ENCODE data around the gene NT5C.

NT5C gene

GRCh38 chr17:75096082-75096625 lies 35.4 kb downstream of the NT5C start:
- TF ChIP-seq POLR2AphosphoS5 (IDR thresholded peaks at IDR 0.05; ENCODE audit: borderline replicate concordance, low read depth, low read length) = no peak
- Histone ChIP-seq H3K4me3 (no peak overlapping the region), H3K9ac (ENCODE audit: insufficient read length) (no peak overlapping the region), H3K36me3 (ENCODE audit: insufficient read depth, low read length) (no peaks in the 10 kb centered on the region), H3K27ac (no peak overlapping the region), H3K9me3 (ENCODE audit: low read depth, low read length) (no peaks in the 10 kb centered on the region)
- DNase-seq (ENCODE audit: low read depth, low spot score) = no peak

GRCh38 chr17:75094871-75095399 lies 36.6 kb downstream of the NT5C start:
- TF ChIP-seq FOXP2 (optimal IDR thresholded peaks at IDR 0.05; ENCODE audit: control extremely low read depth, extremely low read length, insufficient read depth) (no peak), POLR2AphosphoS5 (IDR thresholded peaks at IDR 0.05; ENCODE audit: borderline replicate concordance, low read depth, low read length) (no peak), EZH2 (IDR thresholded peaks at IDR 0.05) (no peak)
- no peak overlapping the region for H3K27ac ChIP-seq
- no peaks in the 10 kb centered on the region for H3K9me3 ChIP-seq (ENCODE audit: low read depth, low read length)
- DNase-seq (ENCODE audit: low read depth, low spot score) = no peak
- no peak overlapping the region for H3K4me3 ChIP-seq
- no peaks in the 10 kb centered on the region for H3K36me3 ChIP-seq (ENCODE audit: insufficient read depth, low read length)
- no peak overlapping the region for H3K9ac ChIP-seq (ENCODE audit: insufficient read length)

- TF ChIP-seq EZH2 (IDR thresholded peaks at IDR 0.05) (no peak), POLR2AphosphoS5 (IDR thresholded peaks at IDR 0.05; ENCODE audit: borderline replicate concordance, low read depth, low read length) (no peak), FOXP2 (optimal IDR thresholded peaks at IDR 0.05; ENCODE audit: control extremely low read depth, extremely low read length, insufficient read depth) (no peak)
- Histone ChIP-seq H3K27ac (peak overlapping the region; percentile 86; the same call in 1 of the 2 replicates), H3K9ac (ENCODE audit: insufficient read length) (peak overlapping the region; percentile 23), H3K36me3 (ENCODE audit: insufficient read depth, low read length) (no peaks in the 10 kb centered on the region), H3K9me3 (ENCODE audit: low read depth, low read length) (no peaks in the 10 kb centered on the region), H3K4me3 (no peak overlapping the region)
- DNase-seq (ENCODE audit: low read depth, low spot score) = no peak
Observed at GRCh38 chr17:75093548-75094158, 37.9 kb downstream of the NT5C start.

GRCh38 chr17:75091855-75092327 lies 39.7 kb downstream of the NT5C start:
- Histone ChIP-seq H3K9me3 (ENCODE audit: low read depth, low read length) (no peaks in the 10 kb centered on the region), H3K27ac (peak overlapping the region; percentile 86), H3K4me3 (no peak overlapping the region), H3K36me3 (ENCODE audit: insufficient read depth, low read length) (no peaks in the 10 kb centered on the region), H3K9ac (ENCODE audit: insufficient read length) (no peak overlapping the region)
- DNase-seq (ENCODE audit: low read depth, low spot score) = no peak
- no peak for TF ChIP-seq FOXP2 (optimal IDR thresholded peaks at IDR 0.05; ENCODE audit: control extremely low read depth, extremely low read length, insufficient read depth)
- no peak for TF ChIP-seq POLR2AphosphoS5 (IDR thresholded peaks at IDR 0.05; ENCODE audit: borderline replicate concordance, low read depth, low read length)
- TF ChIP-seq EZH2 (IDR thresholded peaks at IDR 0.05) = no peak

- Histone ChIP-seq H3K27ac (peak overlapping the region; percentile 69), H3K9ac (ENCODE audit: insufficient read length) (peak overlapping the region; percentile 26), H3K9me3 (ENCODE audit: low read depth, low read length) (no peaks in the 10 kb centered on the region), H3K36me3 (ENCODE audit: insufficient read depth, low read length) (no peaks in the 10 kb centered on the region), H3K4me3 (no peak overlapping the region)
- no peak for DNase-seq (ENCODE audit: low read depth, low spot score)
- no peak for TF ChIP-seq EZH2 (IDR thresholded peaks at IDR 0.05)
Observed at GRCh38 chr17:75090871-75091854, 40.4 kb downstream of the NT5C start.

- Histone ChIP-seq H3K9me3 (ENCODE audit: low read depth, low read length) (no peaks in the 10 kb centered on the region), H3K9ac (ENCODE audit: insufficient read length) (no peak overlapping the region), H3K4me3 (no peak overlapping the region), H3K27ac (no peak overlapping the region), H3K36me3 (ENCODE audit: insufficient read depth, low read length) (no peaks in the 10 kb centered on the region)
- no peak for TF ChIP-seq EZH2 (IDR thresholded peaks at IDR 0.05)
- no peak for TF ChIP-seq FOXP2 (optimal IDR thresholded peaks at IDR 0.05; ENCODE audit: control extremely low read depth, extremely low read length, insufficient read depth)
- TF ChIP-seq POLR2AphosphoS5 (IDR thresholded peaks at IDR 0.05; ENCODE audit: borderline replicate concordance, low read depth, low read length) = no peak
- DNase-seq (ENCODE audit: low read depth, low spot score) = no peak
Observed at GRCh38 chr17:75088465-75089417, 42.8 kb downstream of the NT5C start.

- peak within 1 kb of the TSS; percentile 79 for H3K4me3 ChIP-seq
- DNase-seq (ENCODE audit: low read depth, low spot score) = no peak
- H3K36me3 ChIP-seq (ENCODE audit: insufficient read depth, low read length) = no peaks in the 10 kb centered on the region
- TF ChIP-seq POLR2AphosphoS5 (IDR thresholded peaks at IDR 0.05; ENCODE audit: borderline replicate concordance, low read depth, low read length) (peak; percentile 73), FOXP2 (optimal IDR thresholded peaks at IDR 0.05; ENCODE audit: control extremely low read depth, extremely low read length, insufficient read depth) (no peak), EZH2 (IDR thresholded peaks at IDR 0.05) (no peak)
- H3K27ac ChIP-seq = peak within 1 kb of the TSS; percentile 26
- H3K9ac ChIP-seq (ENCODE audit: insufficient read length) = peak within 1 kb of the TSS; percentile 66
- no peaks in the 10 kb centered on the region for H3K9me3 ChIP-seq (ENCODE audit: low read depth, low read length)
Observed at GRCh38 chr17:75087558-75088453, 43.7 kb downstream of the NT5C start, which contains the start of gene SLC16A5. TSS of gene SLC16A5 (plus strand) at chr17:75087954. CDS start at chr17:75093637, 5,683 bp downstream.

Data from SK-N-MC (cell line).